Measurements from ENCODE around the gene STAMBP. TPM values are rescaled to one million over a fixed set of nuclear protein-coding genes. Genes with fewer than 3 reads are reported as not detected.

STAMBP gene
- total and polyA plus RNA-seq, 2 of the 13 experiments (the other 11 are each of a cell fraction or from before 2014, with no cell fraction given), result 49.6 to 53.2 TPM

- Histone ChIP-seq H3K4me2 (ENCODE audit: low read depth, low read length) (no peak overlapping the region), H2AFZ (ENCODE audit: low read length) (no peak overlapping the region), H3K79me2 (ENCODE audit: insufficient read depth, low read length) (no peaks in the 10 kb centered on the region), H3K4me3 (replicated peaks in 1 of 3; ENCODE audit: insufficient read depth in 1 of 3, low read depth in 2 of 3, low read length in 3 of 3) (no peak overlapping the region), H3K27ac (ENCODE audit: extremely low read length, insufficient read depth, low read length) (no peak overlapping the region), H3K4me1 (ENCODE audit: insufficient read depth, low read length) (peaks cover 11% of the 10 kb centered on the region; the same call in 1 of the 2 replicates), H3K27me3 (ENCODE audit: control insufficient read depth in 1 of 2, insufficient read depth in 2 of 2, low read length in 2 of 2) (peaks cover 2 to 10% of the 10 kb centered on the region in 2 experiments; a peak in 3 of 5 replicates), H3K9me3 (ENCODE audit: low read length) (no peaks in the 10 kb centered on the region), H3K36me3 (replicated peaks in 1 of 2; ENCODE audit: control insufficient read depth in 1 of 2, insufficient read depth in 2 of 2, low read length in 2 of 2) (no peaks in the 10 kb centered on the region), H4K20me1 (ENCODE audit: insufficient read depth, low read length) (no peaks in the 10 kb centered on the region), H3K9ac (ENCODE audit: insufficient read depth, low read depth, low read length) (no peak overlapping the region)
- intact Hi-C loops (cut with micrococcal nuclease; ENCODE audit: unreplicated experiment), result no loop called here
- no TSS peak for BruUV-seq (replicated peaks)
- no peak for ATAC-seq
- in situ Hi-C loops (cut with HindIII; ENCODE audit: extremely low pct_ligation_motif_present, low pct_unique_long_range_greater_than_20kb), result no loop called here
- TF ChIP-seq MED1 (CRISPR knock-in tag; IDR thresholded peaks at IDR 0.05) (no peak), RBM39 (IDR thresholded peaks at IDR 0.05; ENCODE audit: low read depth, low read length, poor library complexity, severe bottlenecking) (no peak), ELF1 (CRISPR knock-in tag; IDR thresholded peaks at IDR 0.05) (no peak), ZIK1 (CRISPR knock-in tag; IDR thresholded peaks at IDR 0.05; ENCODE audit: borderline replicate concordance, low read depth) (no peak), ZNF232 (CRISPR knock-in tag; IDR thresholded peaks at IDR 0.05; ENCODE audit: borderline replicate concordance) (no peak), GATA4 (IDR thresholded peaks at IDR 0.05; ENCODE audit: borderline replicate concordance, low read depth) (no peak), ZNF788 (CRISPR knock-in tag; IDR thresholded peaks at IDR 0.05; ENCODE audit: borderline replicate concordance) (no peak), ZNF441 (CRISPR knock-in tag; IDR thresholded peaks at IDR 0.05; ENCODE audit: borderline replicate concordance) (no peak), GATAD1 (CRISPR knock-in tag; IDR thresholded peaks at IDR 0.05) (no peak)
- ChIA-PET POLR2A (no interaction called here), CTCF (ENCODE audit: low intra/inter-chr PET ratio, low total read pairs) (no interaction called here)
- WGBS (ENCODE audit: low lambda C conversion rate), result 28% methylated on average over 4 of the region's 4 CpGs
- DNase-seq (ENCODE audit: low spot score), result no peak
- peak; percentile 26 for FAIRE-seq
These were observed 89.0 kb downstream of the STAMBP start for GRCh38 chr2:73917696-73918207.

GRCh38 chr2:73918856-73919255 is 90.1 kb downstream of the STAMBP start:
- Histone ChIP-seq H3K4me1 (ENCODE audit: insufficient read depth, low read length) (peaks cover 11% of the 10 kb centered on the region; the same call in 1 of the 2 replicates), H3K4me3 (replicated peaks in 1 of 3; ENCODE audit: insufficient read depth in 1 of 3, low read depth in 2 of 3, low read length in 3 of 3) (no peak overlapping the region), H3K36me3 (replicated peaks in 1 of 2; ENCODE audit: control insufficient read depth in 1 of 2, insufficient read depth in 2 of 2, low read length in 2 of 2) (no peaks in the 10 kb centered on the region), H3K27ac (ENCODE audit: extremely low read length, insufficient read depth, low read length) (no peak overlapping the region), H2AFZ (ENCODE audit: low read length) (no peak overlapping the region), H3K79me2 (ENCODE audit: insufficient read depth, low read length) (no peaks in the 10 kb centered on the region), H3K4me2 (ENCODE audit: low read depth, low read length) (no peak overlapping the region), H3K9ac (ENCODE audit: insufficient read depth, low read depth, low read length) (no peak overlapping the region), H3K27me3 (ENCODE audit: control insufficient read depth in 1 of 2, insufficient read depth in 2 of 2, low read length in 2 of 2) (peaks cover 2 to 7% of the 10 kb centered on the region in 2 experiments; a peak in 3 of 5 replicates), H3K9me3 (ENCODE audit: low read length) (no peaks in the 10 kb centered on the region), H4K20me1 (ENCODE audit: insufficient read depth, low read length) (no peaks in the 10 kb centered on the region)
- intact Hi-C loops (cut with micrococcal nuclease; ENCODE audit: unreplicated experiment) (no loop called here), in situ Hi-C loops (cut with HindIII; ENCODE audit: extremely low pct_ligation_motif_present, low pct_unique_long_range_greater_than_20kb) (no loop called here)
- ChIA-PET POLR2A (no interaction called here), CTCF (ENCODE audit: low intra/inter-chr PET ratio, low total read pairs) (no interaction called here)
- no peak for ATAC-seq
- BruUV-seq (replicated peaks), result no TSS peak
- no peak for DNase-seq (ENCODE audit: low spot score)
- TF ChIP-seq ZNF430 (CRISPR knock-in tag; IDR thresholded peaks at IDR 0.05) (no peak), RBAK (CRISPR knock-in tag; IDR thresholded peaks at IDR 0.05) (peak; percentile 97), HOXD1 (CRISPR knock-in tag; IDR thresholded peaks at IDR 0.05) (no peak), ZNF44 (CRISPR knock-in tag; IDR thresholded peaks at IDR 0.05) (no peak)
- no peak for FAIRE-seq
- 53% methylated on average over 3 of the region's 3 CpGs for WGBS (ENCODE audit: low lambda C conversion rate)
